ENCODE results near the gene ATG10. TPM values are rescaled to one million over a fixed set of nuclear protein-coding genes. Genes with fewer than 3 reads are reported as not detected.

ATG10 gene
- total and polyA plus RNA-seq, 11 donors: 2.7 to 10.7 (median 5.7) TPM

DNA sequence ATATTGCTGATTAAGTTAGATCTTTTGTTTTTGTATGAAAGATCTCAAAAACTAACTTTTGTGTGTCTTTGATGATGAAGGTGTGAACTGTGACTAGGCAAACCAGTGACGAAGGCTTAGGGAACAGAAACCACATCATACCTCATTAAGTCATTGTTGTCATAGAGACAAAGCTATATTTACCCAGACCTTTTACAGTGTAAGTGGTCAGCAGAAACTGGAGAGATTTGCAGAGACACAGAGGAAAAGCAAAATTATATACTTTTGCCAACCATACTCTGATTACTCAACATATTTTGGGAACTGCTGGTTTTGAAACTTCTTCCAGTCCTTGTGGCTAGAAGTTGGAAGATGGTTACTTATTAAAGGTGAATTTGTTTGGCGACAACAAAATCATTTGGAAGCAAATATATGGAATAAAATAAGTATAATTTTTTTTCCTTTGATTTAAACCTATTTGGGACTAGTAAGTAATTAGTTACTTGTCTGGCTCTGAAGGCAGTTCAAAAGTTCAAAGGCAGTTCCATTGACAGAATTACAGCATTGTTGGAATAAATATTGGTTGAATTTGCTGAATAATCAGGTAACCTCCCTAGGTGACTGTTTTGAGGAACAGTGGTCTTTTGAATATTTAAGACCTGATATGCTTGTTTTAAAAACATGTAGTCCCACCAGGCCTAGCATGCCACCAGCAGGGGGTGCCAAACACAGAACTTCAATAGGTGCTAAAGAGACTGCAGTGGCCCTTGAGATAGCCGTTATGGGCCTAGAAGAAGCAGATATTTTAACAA, 202.5 kb downstream of the ATG10 start:
- ATAC-seq: peak; percentile 64 to 87 (median 81)
- Histone ChIP-seq H3K27me3 (no peaks in the 10 kb centered on the region), H3K4me1 (peaks cover 0 to 14% (median 0%) of the 10 kb centered on the region in 12 donors), H3K36me3 (peaks cover 0 to 7% (median 0%) of the 10 kb centered on the region in 9 donors), H3K4me3 (no peak overlapping the region), H3K9me3 (no peaks in the 10 kb centered on the region), H3K27ac (peak overlapping the region in 1 of 12 donors; percentile 34)
- DNase-seq: peak; percentile 31 to 58 (median 50)
- TF ChIP-seq, protein P1, sequence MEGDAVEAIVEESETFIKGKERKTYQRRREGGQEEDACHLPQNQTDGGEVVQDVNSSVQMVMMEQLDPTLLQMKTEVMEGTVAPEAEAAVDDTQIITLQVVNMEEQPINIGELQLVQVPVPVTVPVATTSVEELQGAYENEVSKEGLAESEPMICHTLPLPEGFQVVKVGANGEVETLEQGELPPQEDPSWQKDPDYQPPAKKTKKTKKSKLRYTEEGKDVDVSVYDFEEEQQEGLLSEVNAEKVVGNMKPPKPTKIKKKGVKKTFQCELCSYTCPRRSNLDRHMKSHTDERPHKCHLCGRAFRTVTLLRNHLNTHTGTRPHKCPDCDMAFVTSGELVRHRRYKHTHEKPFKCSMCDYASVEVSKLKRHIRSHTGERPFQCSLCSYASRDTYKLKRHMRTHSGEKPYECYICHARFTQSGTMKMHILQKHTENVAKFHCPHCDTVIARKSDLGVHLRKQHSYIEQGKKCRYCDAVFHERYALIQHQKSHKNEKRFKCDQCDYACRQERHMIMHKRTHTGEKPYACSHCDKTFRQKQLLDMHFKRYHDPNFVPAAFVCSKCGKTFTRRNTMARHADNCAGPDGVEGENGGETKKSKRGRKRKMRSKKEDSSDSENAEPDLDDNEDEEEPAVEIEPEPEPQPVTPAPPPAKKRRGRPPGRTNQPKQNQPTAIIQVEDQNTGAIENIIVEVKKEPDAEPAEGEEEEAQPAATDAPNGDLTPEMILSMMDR (IDR thresholded peaks at IDR 0.05): peak; percentile 29 to 72 (median 52)
- no peak for TF ChIP-seq POLR2A (IDR thresholded peaks at IDR 0.05)
- WGBS, 4 donors: 49 to 58% (median 53%) methylated on average over 3 of the region's 3 CpGs
- intact Hi-C loops (cut with DNase I): loop anchor here in 4 of 10 donors (5.0 to 10.0 kb wide), 3 partner anchors 48 to 1390 kb away; no protein-coding TSS in a partner anchor

DNA sequence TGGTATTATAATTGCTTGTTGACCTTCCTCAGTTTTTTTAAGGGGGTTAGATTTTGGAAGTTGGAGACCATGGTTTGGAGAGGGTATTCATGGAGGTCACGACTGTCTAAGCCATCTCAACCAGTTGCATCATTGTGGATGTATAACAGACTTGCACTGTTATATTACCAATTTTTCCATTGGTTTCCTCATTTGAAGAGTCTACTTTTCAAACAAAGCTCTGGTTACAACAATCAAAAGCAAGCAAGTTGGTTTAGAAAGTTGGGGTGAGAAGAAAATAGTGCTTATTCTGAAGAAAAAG, 203.0 kb downstream of the ATG10 start:
- H3K4me1 ChIP-seq: peaks cover 0 to 14% (median 0%) of the 10 kb centered on the region in 12 donors
- ATAC-seq: no peak
- no peak for DNase-seq
- no peak overlapping the region for H3K27ac ChIP-seq
- peaks cover 0 to 8% (median 0%) of the 10 kb centered on the region in 9 donors for H3K36me3 ChIP-seq
- H3K9me3 ChIP-seq: no peaks in the 10 kb centered on the region
- TF ChIP-seq POLR2A (IDR thresholded peaks at IDR 0.05): no peak
- TF ChIP-seq, protein P1 (IDR thresholded peaks at IDR 0.05): peak in 1 of 12 donors; percentile 20
- no peak overlapping the region for H3K4me3 ChIP-seq
- intact Hi-C loops (cut with DNase I): loop anchor here in 4 of 10 donors (5.0 to 10.0 kb wide), 3 partner anchors 47 to 1390 kb away; no protein-coding TSS in a partner anchor
- 95 to 100% (median 100%) methylated on average over 1 of the region's 1 CpG for WGBS, 4 donors
- H3K27me3 ChIP-seq: no peaks in the 10 kb centered on the region

DNA sequence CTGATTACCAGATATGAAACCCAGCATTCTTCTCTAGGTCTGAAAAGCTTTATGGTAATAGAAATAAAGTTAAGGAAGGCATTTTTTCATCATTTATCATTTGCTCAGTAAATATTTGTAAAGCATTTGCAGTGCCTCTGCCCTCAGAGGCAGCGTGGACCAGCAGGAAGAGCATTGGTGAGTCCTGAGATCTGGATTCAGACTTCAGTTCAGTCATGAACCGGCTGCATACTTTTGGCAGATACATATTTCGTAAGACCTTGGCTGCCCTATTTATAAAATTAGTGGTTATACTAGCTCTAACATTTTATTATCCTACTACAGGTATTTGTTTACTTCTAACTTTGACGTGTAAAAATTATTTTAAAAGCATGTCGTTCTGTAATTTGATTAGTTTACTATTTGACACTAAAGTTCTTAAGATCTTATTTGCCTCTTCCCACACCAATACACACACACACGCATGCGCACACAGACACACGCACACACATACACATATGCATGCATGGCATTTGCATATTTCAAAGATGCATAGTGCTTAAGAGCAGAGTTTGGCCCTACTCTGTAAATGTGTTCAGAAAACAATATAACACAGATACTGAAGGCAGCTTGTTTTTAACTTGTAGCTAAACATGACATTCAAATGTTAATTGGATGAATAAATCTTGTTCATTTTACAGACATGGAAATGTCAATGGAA, 204.4 kb downstream of the ATG10 start:
- Histone ChIP-seq H3K36me3 (peaks cover 0 to 16% (median 0%) of the 10 kb centered on the region in 9 donors), H3K9me3 (no peaks in the 10 kb centered on the region), H3K27ac (no peak overlapping the region), H3K27me3 (no peaks in the 10 kb centered on the region), H3K4me1 (peaks cover 0 to 14% (median 0%) of the 10 kb centered on the region in 12 donors), H3K4me3 (no peak overlapping the region)
- DNase-seq: no peak
- no peak for TF ChIP-seq POLR2A (IDR thresholded peaks at IDR 0.05)
- TF ChIP-seq, protein P1 (IDR thresholded peaks at IDR 0.05): no peak
- 91 to 96% (median 94%) methylated on average over 8 of the region's 8 CpGs for WGBS, 4 donors
- intact Hi-C loops (cut with DNase I): loop anchor here in 3 of 10 donors (10.0 kb wide), 2 partner anchors 49 to 1389 kb away; no protein-coding TSS in a partner anchor
- no peak for ATAC-seq

DNA sequence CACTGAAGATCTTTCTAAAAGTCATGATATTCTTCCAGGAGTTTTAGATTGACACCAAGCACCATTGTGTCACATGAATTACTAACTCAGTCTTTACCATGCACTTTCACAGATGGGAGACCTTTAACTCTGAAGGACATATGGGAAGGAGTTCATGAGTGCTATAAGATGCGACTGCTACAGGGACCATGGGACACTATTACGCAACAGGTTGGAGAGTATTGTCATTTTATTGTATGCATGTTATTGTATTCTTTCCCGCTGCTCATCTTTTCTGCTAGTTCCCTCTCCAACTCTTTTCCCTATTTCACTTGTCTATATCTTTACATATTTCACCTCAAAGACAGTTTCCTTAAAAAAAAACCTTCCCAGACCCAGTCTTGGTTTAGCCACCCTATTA, 206.6 kb downstream of the ATG10 start:
- intact Hi-C loops (cut with DNase I): loop anchor here in 3 of 10 donors (10.0 kb wide), 2 partner anchors 46 to 1386 kb away; no protein-coding TSS in a partner anchor
- Histone ChIP-seq H3K4me1 (peaks cover 0 to 14% (median 0%) of the 10 kb centered on the region in 12 donors), H3K4me3 (no peak overlapping the region), H3K36me3 (peaks cover 0 to 16% (median 0%) of the 10 kb centered on the region in 9 donors), H3K27me3 (no peaks in the 10 kb centered on the region), H3K9me3 (peaks cover 0 to 7% (median 0%) of the 10 kb centered on the region in 12 donors), H3K27ac (no peak overlapping the region)
- ATAC-seq (no peak), DNase-seq (no peak)
- WGBS, 4 donors: 92 to 98% (median 98%) methylated on average over 3 of the region's 3 CpGs
- TF ChIP-seq, protein P1 (IDR thresholded peaks at IDR 0.05): no peak
- TF ChIP-seq POLR2A (IDR thresholded peaks at IDR 0.05): no peak

All from heart left ventricle (tissue), 16 donors.